ENCODE measurements around the gene TBPL1. TPM values are rescaled to one million over a fixed set of nuclear protein-coding genes. Genes with fewer than 3 reads are reported as not detected.

The TBPL1 gene
- total and polyA plus RNA-seq, 9 of the 15 experiments (the other 6 are each of a cell fraction or from before 2014, with no cell fraction given), result 78.1 to 152 (median 107) TPM

GRCh38 chr6:133957780-133958242 is 4.8 kb downstream of the TBPL1 start (continued):
- no peak for TF ChIP-seq ZNF280A (IDR thresholded peaks at IDR 0.05; ENCODE audit: low read depth, partially characterized antibody)
- TF ChIP-seq FOXA1 (IDR thresholded peaks at IDR 0.05; ENCODE audit: borderline replicate concordance), result peak; percentile 99
- peak; percentile 27; the same call in 1 of the 2 replicates for TF ChIP-seq SPI1 (IDR thresholded peaks at IDR 0.05; ENCODE audit: borderline replicate concordance, low read depth, low read length)
- no peak for TF ChIP-seq TAF15 (IDR thresholded peaks at IDR 0.05; ENCODE audit: low read depth, low read length)
- no peak for TF ChIP-seq POLR3G (IDR thresholded peaks at IDR 0.05; ENCODE audit: extremely low read depth, insufficient read length, insufficient replicate concordance)
- TF ChIP-seq CSDE1 (IDR thresholded peaks at IDR 0.05), result no peak
- no peak for TF ChIP-seq U2AF1 (optimal IDR thresholded peaks at IDR 0.05; ENCODE audit: low read depth, low read length)
- no peak for TF ChIP-seq ZNF146 (CRISPR knock-in tag; IDR thresholded peaks at IDR 0.05; ENCODE audit: unreplicated experiment)
- TF ChIP-seq AFF4 (CRISPR knock-in tag; IDR thresholded peaks at IDR 0.05), result no peak
- TF ChIP-seq CTBP1 (IDR thresholded peaks at IDR 0.05; ENCODE audit: borderline replicate concordance), result peak; percentile 81
- TF ChIP-seq MLLT1 (IDR thresholded peaks at IDR 0.05), result peak; percentile 85 to 92; a peak in 3 of 4 replicates
- no peak for TF ChIP-seq ATF1 (CRISPR knock-in tag; IDR thresholded peaks at IDR 0.05)
- TF ChIP-seq ATF1 (tag; IDR thresholded peaks at IDR 0.05), result peak; percentile 55; the same call in 1 of the 2 replicates
- no peak for TF ChIP-seq NCOA4 (IDR thresholded peaks at IDR 0.05; ENCODE audit: partially characterized antibody)
- no peak for TF ChIP-seq ZNF830 (CRISPR knock-in tag; IDR thresholded peaks at IDR 0.05)
- no peak for TF ChIP-seq ZNF444 (CRISPR knock-in tag; IDR thresholded peaks at IDR 0.05)
- TF ChIP-seq HDAC2 (IDR thresholded peaks at IDR 0.05), result 0 out of 2 replicates have a peak, but pooled peaks have one; percentile 45
- peak; percentile 87 for TF ChIP-seq SMAD4 (CRISPR knock-in tag; conservative IDR thresholded peaks at IDR 0.05)
- no peak for TF ChIP-seq MITF (IDR thresholded peaks at IDR 0.05)

Measured in K562 (cell line).